H1 (cell line): ENCODE results near the gene FAM193B. TPM values are rescaled to one million over a fixed set of nuclear protein-coding genes. Genes with fewer than 3 reads are reported as not detected.
"Not testable (repeated sequence)": the region's sequence is repeated elsewhere in the genome, so short reads cannot be mapped to it uniquely, and the experiment has no call there.

ENCODE experiments used
- CTCF ChIA-PET: fragments of 300-600 bp; sonication (Branson Sonifier 250); formaldehyde crosslinking; loops from one replicate; lab custom pipeline; 2021; ENCODE audit not compliant: partially characterized antibody; lab: Charles Lee
- POLR2A ChIA-PET: fragments of 300-600 bp; sonication (Branson Sonifier 250); formaldehyde crosslinking; loops from one replicate; lab custom pipeline; 2021; ENCODE audit warnings: inconsistent platforms; ENCODE audit not compliant: partially characterized antibody; lab: Charles Lee
- DNase-seq, 2 experiments: peaks; one replicate each; pipeline versions ENCODE4 v3.0.0 to v3.0.0-alpha.2; 2010 to 2022; ENCODE audit warnings: low spot score in 2 of 2, low read depth in 1 of 2, mixed read lengths in 1 of 2
- FAIRE-seq: peaks from 2 replicates; lab custom pipeline; 2011; peaks lifted over from hg19 to GRCh38; lab: Jason Lieb, UNC
- H2AFZ ChIP-seq: 2 replicates; pipeline ENCODE4 v1.8.1; 2012; ENCODE audit warnings: low read length, inconsistent platforms
- H2AK5ac ChIP-seq: 2 replicates; pipeline ENCODE4 v1.6.1; 2013; ENCODE audit warnings: low read depth, low read length
- H2BK120ac ChIP-seq: replicated peaks from 2 replicates; pipeline ENCODE3; 2013; ENCODE audit warnings: low read depth, low read length, inconsistent platforms
- H2BK12ac ChIP-seq: 2 replicates; pipeline ENCODE4 v1.6.1; 2013; ENCODE audit warnings: low read depth, low read length
- H2BK15ac ChIP-seq: 2 replicates; pipeline ENCODE4 v1.6.1; 2013; ENCODE audit warnings: low read length
- H2BK20ac ChIP-seq: 2 replicates; pipeline ENCODE4 v1.6.1; 2013; ENCODE audit warnings: low read length
- H2BK5ac ChIP-seq: 2 replicates; pipeline ENCODE4 v1.6.1; 2013; ENCODE audit warnings: low read depth, low read length
- H3K14ac ChIP-seq: 2 replicates; pipeline ENCODE4 v1.6.1; 2013; ENCODE audit warnings: inconsistent platforms; ENCODE audit not compliant: insufficient read length
- H3K18ac ChIP-seq: 2 replicates; pipeline ENCODE4 v1.6.1; 2013; ENCODE audit warnings: low read length; ENCODE audit errors: extremely low read depth
- H3K23ac ChIP-seq: 2 replicates; pipeline ENCODE4 v1.6.1; 2013; ENCODE audit warnings: inconsistent platforms; ENCODE audit not compliant: insufficient read length
- H3K23me2 ChIP-seq: 2 replicates; pipeline ENCODE4 v1.6.1; 2013; ENCODE audit warnings: low read depth, low read length
- H3K27ac ChIP-seq: 2 replicates; pipeline ENCODE4 v1.6.1; 2011; ENCODE audit warnings: low read depth, low read length, inconsistent platforms
- H3K27me3 ChIP-seq, 4 experiments: replicated peaks in 1 of 4; 1 replicate in 1 of 4; 2 replicates in 3 of 4; pipeline versions ENCODE4 v1.6.1 to v1.8.1; 2011 to 2013; ENCODE audit warnings: low read length in 3 of 4, mild to moderate bottlenecking in 3 of 4, inconsistent platforms in 2 of 4, mixed read lengths in 2 of 4, moderate library complexity in 1 of 4; ENCODE audit not compliant: control insufficient read depth in 3 of 4, insufficient read depth in 3 of 4; ENCODE audit errors: extremely low read depth in 1 of 4
- H3K36me3 ChIP-seq, 4 experiments: 2 replicates each; pipeline versions ENCODE4 v1.6.1 to v1.8.1; 2011 to 2013; ENCODE audit warnings: mild to moderate bottlenecking in 4 of 4, low read length in 3 of 4, moderate library complexity in 2 of 4, control low read depth in 1 of 4, inconsistent platforms in 1 of 4; ENCODE audit not compliant: insufficient read depth in 4 of 4, control insufficient read depth in 2 of 4
- H3K4ac ChIP-seq: replicated peaks from 2 replicates; pipeline ENCODE3; 2013; ENCODE audit warnings: low read length, low read depth, mixed read lengths, inconsistent platforms; ENCODE audit not compliant: insufficient read length
- H3K4me1 ChIP-seq, 4 experiments: replicated peaks in 1 of 4; 1 replicate in 1 of 4; 2 replicates in 3 of 4; pipeline versions ENCODE4 v1.6.1 to v1.8.1; 2011 to 2013; ENCODE audit warnings: low read length in 3 of 4, inconsistent platforms in 2 of 4, mixed read lengths in 1 of 4; ENCODE audit not compliant: insufficient read depth in 4 of 4, control insufficient read depth in 3 of 4
- H3K4me2 ChIP-seq, 2 experiments: 2 replicates each; pipeline versions ENCODE4 v1.6.1 to v1.8.1; 2011 to 2013; ENCODE audit warnings: low read depth in 2 of 2, low read length in 2 of 2, control low read depth in 1 of 2, inconsistent platforms in 1 of 2, mild to moderate bottlenecking in 1 of 2; ENCODE audit not compliant: insufficient read depth in 1 of 2
- H3K4me3 ChIP-seq, 4 experiments: fragments of 200-600, 300-600 bp in 1 of 4; sonication (generic), shearing (Covaris generic), sonication (Bioruptor Twin) in 1 of 4; 2 replicates each; pipeline versions ENCODE4 v1.5.1 to v1.8.1; 2011 to 2016; ENCODE audit warnings: low read length in 4 of 4, low read depth in 3 of 4, control low read depth in 2 of 4, inconsistent platforms in 2 of 4, mild to moderate bottlenecking in 2 of 4, mixed read lengths in 1 of 4, moderate library complexity in 1 of 4; ENCODE audit not compliant: insufficient read depth in 2 of 4; ENCODE audit errors: extremely low read depth in 1 of 4
- H3K56ac ChIP-seq: replicated peaks from 2 replicates; pipeline ENCODE3; 2013; ENCODE audit warnings: low read depth, mild to moderate bottlenecking, mixed read lengths, low read length, inconsistent platforms; ENCODE audit not compliant: insufficient read length
- H3K79me1 ChIP-seq: 2 replicates; pipeline ENCODE4 v1.6.1; 2013; ENCODE audit warnings: low read depth, low read length, control low read depth
- H3K79me2 ChIP-seq, 2 experiments: 2 replicates each; pipeline versions ENCODE4 v1.6.1 to v1.8.1; 2012 to 2013; ENCODE audit warnings: low read length in 2 of 2, mild to moderate bottlenecking in 2 of 2, inconsistent platforms in 1 of 2; ENCODE audit not compliant: insufficient read depth in 2 of 2, control insufficient read depth in 1 of 2
- H3K9ac ChIP-seq, 4 experiments: replicated peaks in 1 of 4; 1 replicate in 1 of 4; 2 replicates in 3 of 4; pipeline versions ENCODE4 v1.6.1 to v1.8.1; 2011 to 2013; ENCODE audit warnings: low read depth in 3 of 4, low read length in 3 of 4, control low read depth in 2 of 4, mild to moderate bottlenecking in 2 of 4, moderate library complexity in 2 of 4, inconsistent platforms in 1 of 4; ENCODE audit errors: extremely low read depth in 1 of 4
- H3K9me3 ChIP-seq, 2 experiments: 2 replicates each; pipeline versions ENCODE4 v1.6.1 to v1.8.1; 2012 to 2013; ENCODE audit warnings: mild to moderate bottlenecking in 2 of 2, moderate library complexity in 2 of 2, control low read depth in 1 of 2, inconsistent platforms in 1 of 2, low read depth in 1 of 2, low read length in 1 of 2, mixed read lengths in 1 of 2; ENCODE audit not compliant: insufficient read depth in 2 of 2
- H4K20me1 ChIP-seq, 2 experiments: replicated peaks in 1 of 2; 2 replicates each; pipeline versions ENCODE3 to v1.8.1; 2011 to 2013; ENCODE audit warnings: inconsistent platforms in 2 of 2, low read length in 2 of 2, mild to moderate bottlenecking in 1 of 2; ENCODE audit not compliant: insufficient read depth in 2 of 2, control insufficient read depth in 1 of 2
- H4K5ac ChIP-seq: 2 replicates; pipeline ENCODE4 v1.6.1; 2013; ENCODE audit warnings: low read length, low read depth, mixed read lengths, inconsistent platforms; ENCODE audit not compliant: insufficient read length
- H4K8ac ChIP-seq: 2 replicates; pipeline ENCODE4 v1.8.0; 2013; ENCODE audit warnings: mild to moderate bottlenecking, moderate library complexity, low read length, inconsistent platforms; ENCODE audit not compliant: insufficient read depth; ENCODE audit errors: extremely low read depth
- H4K91ac ChIP-seq: replicated peaks from 2 replicates; pipeline ENCODE3; 2013; ENCODE audit warnings: low read length, mixed read lengths, inconsistent platforms; ENCODE audit not compliant: insufficient read length
- KDM4A ChIP-seq: IDR thresholded peaks from one replicate; pipeline ENCODE4 v1.7.1; 2012; ENCODE audit warnings: low read depth, mild to moderate bottlenecking, moderate library complexity, low read length, inconsistent platforms; ENCODE audit not compliant: severe bottlenecking
- WGBS, 2 experiments: shearing (Covaris generic) in 1 of 2; methylation state at CpG; one replicate each; pipeline versions ENCODE4 v1.1.6 to v1.1.7; 2013 to 2015; ENCODE audit warnings: low lambda C conversion rate in 2 of 2, mixed read lengths in 2 of 2, inconsistent platforms in 1 of 2, low coverage in 1 of 2, missing lambda C conversion rate in 1 of 2; ENCODE audit not compliant: insufficient replicate concordance in 2 of 2, insufficient coverage in 1 of 2, insufficient read length in 1 of 2; ENCODE audit errors: extremely low coverage in 1 of 2, missing lambda C conversion rate in 1 of 2; 5-methylcytosine and 5-hydroxymethylcytosine counted together
- polyA plus RNA-seq, 7 experiments: library from polyadenylated mRNA; depleted of rRNA in 3 of 7; stranded (reverse) in 5 of 7; unstranded in 2 of 7; fragments of >200 nt in 5 of 7; fragments of 200-250 nt in 2 of 7; gene quantifications; 1 replicate in 5 of 7; 2 replicates in 1 of 7; 4 replicates in 1 of 7; pipeline versions ENCODE4 v1.2.1 to v1.2.3, GENCODE V29; 2011 to 2013; ENCODE audit warnings: missing spikeins in 2 of 7, mixed read lengths in 2 of 7
- total RNA-seq: library from RNA; stranded (reverse); fragmentation: NEBNext Ultra II Directional; extraction: Animal tissue kit (Norgen Biotek cat#: 25700); gene quantifications from 2 replicates; pipeline ENCODE4 v1.2.1, GENCODE V29; 2021

Gene FAM193B
- total and polyA plus RNA-seq, 2 of the 8 experiments (the other 6 are each of a cell fraction or from before 2014, with no cell fraction given), result 49.9 to 69.8 TPM

GRCh38 chr5:177535125-177535524 lies 19.2 kb downstream of the FAM193B start (continued):
- no peak for TF ChIP-seq KDM4A

GRCh38 chr5:177534433-177534832 lies 19.9 kb downstream of the FAM193B start:
- peaks cover 0 to 16% of the 10 kb centered on the region in 2 experiments for H4K20me1 ChIP-seq
- H3K9me3 ChIP-seq, H2BK20ac ChIP-seq, H3K18ac ChIP-seq, H3K79me2 ChIP-seq, H3K4ac ChIP-seq, H3K23me2 ChIP-seq, H3K9ac ChIP-seq, H3K23ac ChIP-seq, H4K8ac ChIP-seq, DNase-seq, H3K4me2 ChIP-seq, H2AK5ac ChIP-seq, H3K27ac ChIP-seq, H2AFZ ChIP-seq, H4K5ac ChIP-seq, H4K91ac ChIP-seq, H2BK120ac ChIP-seq, H2BK15ac ChIP-seq, H3K4me3 ChIP-seq, H3K27me3 ChIP-seq, H2BK12ac ChIP-seq, H3K14ac ChIP-seq, H2BK5ac ChIP-seq, FAIRE-seq, H3K4me1 ChIP-seq, H3K56ac ChIP-seq: not testable (repeated sequence)
- peaks cover 16 to 76% (median 40%) of the 10 kb centered on the region in 4 experiments; a peak in 7 of 8 replicates for H3K36me3 ChIP-seq
- 94% methylated on average over 7 of the region's 7 CpGs; no CpG with 5 or more reads in 1 of the 2 experiments for WGBS, 2 experiments
- peaks cover 21% of the 10 kb centered on the region for H3K79me1 ChIP-seq
- ChIA-PET POLR2A (interaction anchor here (0.6 to 3.3 kb wide), 8 partner anchors 9 to 107 kb away, joined by 3 to 7 read pairs (median 4); partner anchors contain the start of genes B4GALT7, DDX41 and TMED9), CTCF (interaction anchor here (0.9 to 1.6 kb wide), 2 partner anchors 11 to 13 kb away, joined by 3 read pairs; no protein-coding TSS in a partner anchor)
